NCI-H526 treated with DMSO at 0.1 percent for 48 hours (cell line): ENCODE data around the gene SULT1C3.

ENCODE experiments used
- DNase-seq: peaks from one replicate; lab custom pipeline; 2025; lab: John Stamatoyannopoulos, UW

SULT1C3 gene

GRCh38 chr2:108239786-108240185 lies at the start of gene SULT1C3:
SULT1C3 (plus strand) TSS chr2:108239968; CDS start chr2:108247195, 7,227 bp downstream.
- DNase-seq, result no peak

GRCh38 chr2:108193251-108193650 lies 46.5 kb upstream of the SULT1C3 start:
- no peak for DNase-seq

- DNase-seq, result no peak
Measured at GRCh38 chr2:108194409-108195132, 45.2 kb upstream of the SULT1C3 start.

GRCh38 chr2:108195133-108195439 lies 44.7 kb upstream of the SULT1C3 start:
- no peak for DNase-seq

- DNase-seq, result no peak
Measured at GRCh38 chr2:108199726-108200125, 40.0 kb upstream of the SULT1C3 start.

- DNase-seq, result no peak
Measured at GRCh38 chr2:108200569-108200968, 39.2 kb upstream of the SULT1C3 start.

GRCh38 chr2:108212671-108213070 lies 27.1 kb upstream of the SULT1C3 start:
- no peak for DNase-seq

GRCh38 chr2:108215794-108216211 lies 24.0 kb upstream of the SULT1C3 start:
- peak; percentile 25 for DNase-seq

GRCh38 chr2:108217211-108217610 lies 22.6 kb upstream of the SULT1C3 start:
- DNase-seq, result no peak

- DNase-seq, result no peak
Measured at GRCh38 chr2:108219688-108220087, 20.1 kb upstream of the SULT1C3 start.

- no peak for DNase-seq
Measured at GRCh38 chr2:108220191-108220590, 19.6 kb upstream of the SULT1C3 start.

- DNase-seq, result no peak
Measured at GRCh38 chr2:108220942-108221541, 18.7 kb upstream of the SULT1C3 start.

GRCh38 chr2:108222261-108222660 lies 17.5 kb upstream of the SULT1C3 start:
- no peak for DNase-seq

GRCh38 chr2:108223573-108223972 lies 16.2 kb upstream of the SULT1C3 start:
- no peak for DNase-seq

GRCh38 chr2:108224022-108224421 lies 15.7 kb upstream of the SULT1C3 start:
- DNase-seq, result no peak

GRCh38 chr2:108226564-108226963 lies 13.2 kb upstream of the SULT1C3 start:
- DNase-seq, result no peak

- DNase-seq, result no peak
Measured at GRCh38 chr2:108228006-108228405, 11.8 kb upstream of the SULT1C3 start.

GRCh38 chr2:108228537-108228936 lies 11.2 kb upstream of the SULT1C3 start:
- no peak for DNase-seq

- DNase-seq, result no peak
Measured at GRCh38 chr2:108229875-108230274, 9.9 kb upstream of the SULT1C3 start.

GRCh38 chr2:108235577-108235976 lies 4.2 kb upstream of the SULT1C3 start:
- no peak for DNase-seq

- no peak for DNase-seq
Measured at GRCh38 chr2:108236676-108237335, 3.0 kb upstream of the SULT1C3 start.

GRCh38 chr2:108240966-108241365 lies 1.2 kb downstream of the SULT1C3 start:
- peak; percentile 43 for DNase-seq

- DNase-seq, result no peak
Measured at GRCh38 chr2:108243566-108243965, 3.8 kb downstream of the SULT1C3 start.
